ENCODE results near the gene SLC10A7. TPM values are rescaled to one million over a fixed set of nuclear protein-coding genes. Genes with fewer than 3 reads are reported as not detected.

SLC10A7 gene
- total and polyA plus RNA-seq, 2 donors from 2014 or later = 1.9 to 15.1 TPM

GRCh38 chr4:146522098-146522868 lies 543 bp upstream of the SLC10A7 start:
- no peak for TF ChIP-seq CTCF (IDR thresholded peaks at IDR 0.05; ENCODE audit: borderline replicate concordance, extremely low read depth, insufficient read depth)
- Histone ChIP-seq H3K9ac (ENCODE audit: low read length in 3 of 3) (peak overlapping the region; percentile 77 to 91 (median 90)), H3K4me3 (ENCODE audit: low read length in 3 of 3) (peak overlapping the region; percentile 86 to 96 (median 96)), H3K4me1 (ENCODE audit: control insufficient read depth in 2 of 3, insufficient read depth in 2 of 3, low read depth in 1 of 3, low read length in 3 of 3) (peaks cover 2 to 7% (median 2%) of the 10 kb centered on the region in 3 donors), H3K36me3 (ENCODE audit: control insufficient read depth in 2 of 3, insufficient read depth in 3 of 3, low read length in 3 of 3) (no peaks in the 10 kb centered on the region), H3K27me3 (ENCODE audit: control insufficient read depth, insufficient read depth, low read length) (no peaks in the 10 kb centered on the region), H3K9me3 (ENCODE audit: control insufficient read depth in 2 of 3, insufficient read depth in 1 of 3, low read length in 3 of 3) (no peaks in the 10 kb centered on the region), H3K27ac (ENCODE audit: low read depth in 2 of 2, low read length in 2 of 2) (peak overlapping the region; percentile 54 to 56)
- DNase-seq (peak; percentile 90 to 95 (median 94)), FAIRE-seq (no peak)
- intact Hi-C loops (cut with DNase I) = no loop called here

- H3K9ac ChIP-seq (ENCODE audit: low read length in 3 of 3) = peak overlapping the region; percentile 90 to 91 (median 90)
- DNase-seq = peak in 4 of 5 donors; percentile 53 to 81 (median 64)
- H3K4me3 ChIP-seq (ENCODE audit: low read length in 3 of 3) = peak overlapping the region; percentile 86 to 96 (median 96)
- TF ChIP-seq CTCF (IDR thresholded peaks at IDR 0.05; ENCODE audit: borderline replicate concordance, extremely low read depth, insufficient read depth) = no peak
- peak overlapping the region; percentile 54 to 56 for H3K27ac ChIP-seq (ENCODE audit: low read depth in 2 of 2, low read length in 2 of 2)
- intact Hi-C loops (cut with DNase I) = no loop called here
- H3K27me3 ChIP-seq (ENCODE audit: control insufficient read depth, insufficient read depth, low read length) = no peaks in the 10 kb centered on the region
- FAIRE-seq = no peak
- H3K36me3 ChIP-seq (ENCODE audit: control insufficient read depth in 2 of 3, insufficient read depth in 3 of 3, low read length in 3 of 3) = no peaks in the 10 kb centered on the region
- H3K4me1 ChIP-seq (ENCODE audit: control insufficient read depth in 2 of 3, insufficient read depth in 2 of 3, low read depth in 1 of 3, low read length in 3 of 3) = peaks cover 2 to 7% (median 2%) of the 10 kb centered on the region in 3 donors
- no peaks in the 10 kb centered on the region for H3K9me3 ChIP-seq (ENCODE audit: control insufficient read depth in 2 of 3, insufficient read depth in 1 of 3, low read length in 3 of 3)
These were observed 722 bp downstream of the SLC10A7 start for GRCh38 chr4:146520896-146521540.

GRCh38 chr4:146514651-146515357 lies 6.9 kb downstream of the SLC10A7 start:
- DNase-seq = no peak
- Histone ChIP-seq H3K9ac (ENCODE audit: low read length in 3 of 3) (no peak overlapping the region), H3K9me3 (ENCODE audit: control insufficient read depth in 2 of 3, insufficient read depth in 1 of 3, low read length in 3 of 3) (no peaks in the 10 kb centered on the region), H3K27me3 (ENCODE audit: control insufficient read depth, insufficient read depth, low read length) (no peaks in the 10 kb centered on the region), H3K36me3 (ENCODE audit: control insufficient read depth in 2 of 3, insufficient read depth in 3 of 3, low read length in 3 of 3) (peaks cover 0 to 3% (median 0%) of the 10 kb centered on the region in 3 donors), H3K4me3 (ENCODE audit: low read length in 3 of 3) (no peak overlapping the region), H3K27ac (ENCODE audit: low read depth in 2 of 2, low read length in 2 of 2) (no peak overlapping the region), H3K4me1 (ENCODE audit: control insufficient read depth in 2 of 3, insufficient read depth in 2 of 3, low read depth in 1 of 3, low read length in 3 of 3) (no peaks in the 10 kb centered on the region)
- TF ChIP-seq CTCF (IDR thresholded peaks at IDR 0.05; ENCODE audit: borderline replicate concordance, extremely low read depth, insufficient read depth) = no peak
- FAIRE-seq = no peak
- intact Hi-C loops (cut with DNase I) = no loop called here
